Hepatocyte (in vitro differentiated cells): ENCODE data around the gene AOPEP. TPM values are rescaled to one million over a fixed set of nuclear protein-coding genes. Genes with fewer than 3 reads are reported as not detected.
A peak's percentile ranks its signal among the peaks of the same experiment; 100 is the strongest.

ENCODE experiments used
- DNase-seq: peaks from one replicate; pipeline ENCODE4 v3.0.0-alpha.2; 2016; ENCODE audit warnings: low spot score
- H2AFZ ChIP-seq: fragments of 200-600 bp; sonication (generic); 2 replicates; pipeline ENCODE4 v1.6.0; 2016; ENCODE audit warnings: antibody characterized with exemption, mild to moderate bottlenecking
- H3K27ac ChIP-seq: fragments of 200-600 bp; sonication (generic); 2 replicates; pipeline ENCODE4 v1.5.1; 2016; ENCODE audit warnings: mild to moderate bottlenecking
- H3K27me3 ChIP-seq: fragments of 200-600 bp; sonication (generic); 2 replicates; pipeline ENCODE4 v1.6.1; 2016
- H3K36me3 ChIP-seq: fragments of 200-600 bp; sonication (generic); replicated peaks from 2 replicates; pipeline ENCODE4 v1.5.1; 2016; ENCODE audit warnings: low read depth; ENCODE audit not compliant: insufficient read depth
- H3K4me1 ChIP-seq: fragments of 200-600 bp; sonication (generic); 2 replicates; pipeline ENCODE4 v1.5.1; 2016; ENCODE audit warnings: mild to moderate bottlenecking, moderate library complexity; ENCODE audit not compliant: insufficient read depth
- H3K4me2 ChIP-seq: fragments of 200-600 bp; sonication (generic); 2 replicates; pipeline ENCODE4 v1.6.0; 2016
- H3K4me3 ChIP-seq: fragments of 200-600 bp; sonication (generic); 2 replicates; pipeline ENCODE4 v1.5.1; 2016; ENCODE audit warnings: mild to moderate bottlenecking
- H3K79me2 ChIP-seq: fragments of 200-600 bp; sonication (generic); 2 replicates; pipeline ENCODE4 v1.6.0; 2017; ENCODE audit warnings: mild to moderate bottlenecking
- H3K9me2 ChIP-seq: fragments of 200-600 bp; sonication (generic); replicated peaks from 2 replicates; pipeline ENCODE4 v1.6.0; 2017; ENCODE audit warnings: mild to moderate bottlenecking; ENCODE audit not compliant: insufficient read depth
- H3K9me3 ChIP-seq: fragments of 200-600 bp; sonication (generic); 2 replicates; pipeline ENCODE4 v1.5.1; 2016; ENCODE audit warnings: low read depth, mild to moderate bottlenecking
- H4K20me1 ChIP-seq: fragments of 200-600 bp; sonication (generic); 2 replicates; pipeline ENCODE4 v1.6.0; 2016; ENCODE audit warnings: mild to moderate bottlenecking; ENCODE audit not compliant: insufficient read depth, poor library complexity, severe bottlenecking
- EZH2 ChIP-seq: fragments of 200-600 bp; sonication (generic); IDR thresholded peaks from 2 replicates; pipeline ENCODE4 v1.6.1; 2016; ENCODE audit warnings: antibody characterized with exemption, mild to moderate bottlenecking, borderline replicate concordance
- EZH2phosphoT487 ChIP-seq: fragments of 200-600 bp; sonication (generic); IDR thresholded peaks from one replicate; pipeline ENCODE4 v1.6.1; 2018; ENCODE audit warnings: antibody characterized with exemption, mild to moderate bottlenecking, low read depth, moderate library complexity; ENCODE audit not compliant: unreplicated experiment, severe bottlenecking
- WGBS: methylation state at CpG from one replicate; pipeline ENCODE4 v1.1.6; 2016; ENCODE audit warnings: low lambda C conversion rate; ENCODE audit errors: missing lambda C conversion rate; 5-methylcytosine and 5-hydroxymethylcytosine counted together
- polyA plus RNA-seq: library from polyadenylated mRNA; unstranded; fragments of >200 nt; fragmentation: Nextera tagmentation; extraction: Ambion mirVana; gene quantifications from 2 replicates; pipeline ENCODE4 v1.2.1, GENCODE V29; 2016
- total RNA-seq: library from RNA; depleted of rRNA; stranded (reverse); fragments of >200 nt; gene quantifications from 2 replicates; pipeline ENCODE4 v1.2.3, GENCODE V29; 2014
- TF ChIP-seq, protein P1 (sequence below): fragments of 200-600 bp; sonication (generic); IDR thresholded peaks from 2 replicates; pipeline ENCODE4 v1.5.1; 2016; ENCODE audit warnings: antibody characterized with exemption, mild to moderate bottlenecking; ENCODE audit not compliant: poor library complexity

AOPEP gene
- total and polyA plus RNA-seq, 2 experiments from 2014 or later = 82.8 to 101 TPM

- Histone ChIP-seq H3K4me1 (peaks cover 23% of the 10 kb centered on the region), H3K27ac (peak overlapping the region; percentile 57), H3K9me2 (no peaks in the 10 kb centered on the region), H3K4me3 (no peak overlapping the region), H3K27me3 (no peaks in the 10 kb centered on the region), H3K9me3 (no peaks in the 10 kb centered on the region), H3K36me3 (no peaks in the 10 kb centered on the region), H3K4me2 (peak overlapping the region; percentile 30), H3K79me2 (no peaks in the 10 kb centered on the region), H4K20me1 (no peaks in the 10 kb centered on the region), H2AFZ (no peak overlapping the region)
- DNase-seq = no peak
- TF ChIP-seq EZH2phosphoT487 (no peak), EZH2 (no peak)
- TF ChIP-seq, protein P1, sequence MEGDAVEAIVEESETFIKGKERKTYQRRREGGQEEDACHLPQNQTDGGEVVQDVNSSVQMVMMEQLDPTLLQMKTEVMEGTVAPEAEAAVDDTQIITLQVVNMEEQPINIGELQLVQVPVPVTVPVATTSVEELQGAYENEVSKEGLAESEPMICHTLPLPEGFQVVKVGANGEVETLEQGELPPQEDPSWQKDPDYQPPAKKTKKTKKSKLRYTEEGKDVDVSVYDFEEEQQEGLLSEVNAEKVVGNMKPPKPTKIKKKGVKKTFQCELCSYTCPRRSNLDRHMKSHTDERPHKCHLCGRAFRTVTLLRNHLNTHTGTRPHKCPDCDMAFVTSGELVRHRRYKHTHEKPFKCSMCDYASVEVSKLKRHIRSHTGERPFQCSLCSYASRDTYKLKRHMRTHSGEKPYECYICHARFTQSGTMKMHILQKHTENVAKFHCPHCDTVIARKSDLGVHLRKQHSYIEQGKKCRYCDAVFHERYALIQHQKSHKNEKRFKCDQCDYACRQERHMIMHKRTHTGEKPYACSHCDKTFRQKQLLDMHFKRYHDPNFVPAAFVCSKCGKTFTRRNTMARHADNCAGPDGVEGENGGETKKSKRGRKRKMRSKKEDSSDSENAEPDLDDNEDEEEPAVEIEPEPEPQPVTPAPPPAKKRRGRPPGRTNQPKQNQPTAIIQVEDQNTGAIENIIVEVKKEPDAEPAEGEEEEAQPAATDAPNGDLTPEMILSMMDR = no peak
- WGBS = 44% methylated on average over 8 of the region's 8 CpGs
Observed at GRCh38 chr9:94693485-94694204, 32.9 kb upstream of the AOPEP start.

DNA sequence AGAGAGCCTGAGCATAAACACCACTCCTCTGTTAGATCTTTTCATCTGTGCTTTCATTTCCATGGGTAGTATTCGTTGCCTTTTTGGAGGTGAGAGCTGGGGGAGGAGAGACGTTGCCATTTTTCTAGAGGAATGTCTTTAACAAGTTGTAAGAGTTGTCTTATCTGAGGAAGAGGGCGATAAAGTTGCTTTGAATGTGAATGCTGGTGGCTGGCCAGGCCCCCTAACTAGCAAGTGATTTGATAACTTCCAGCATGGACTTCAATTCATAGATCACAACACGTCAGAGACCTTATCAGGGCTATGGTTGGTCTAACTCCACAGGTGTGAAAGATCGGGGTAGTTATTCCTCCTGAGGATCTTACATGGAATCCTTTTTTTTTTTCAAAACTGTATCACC is 30.0 kb upstream of the AOPEP start:
- Histone ChIP-seq H2AFZ (no peak overlapping the region), H4K20me1 (no peaks in the 10 kb centered on the region), H3K4me1 (peaks cover 25% of the 10 kb centered on the region), H3K27me3 (no peaks in the 10 kb centered on the region), H3K27ac (no peak overlapping the region), H3K9me2 (no peaks in the 10 kb centered on the region), H3K4me3 (no peak overlapping the region), H3K36me3 (no peaks in the 10 kb centered on the region), H3K9me3 (no peaks in the 10 kb centered on the region), H3K4me2 (no peak overlapping the region), H3K79me2 (no peaks in the 10 kb centered on the region)
- 58% methylated on average over 5 of the region's 5 CpGs for WGBS
- TF ChIP-seq EZH2 = no peak
- TF ChIP-seq, protein P1 = no peak
- no peak for TF ChIP-seq EZH2phosphoT487
- no peak for DNase-seq

- Histone ChIP-seq H3K4me2 (no peak overlapping the region), H2AFZ (no peak overlapping the region), H4K20me1 (no peaks in the 10 kb centered on the region), H3K4me1 (peaks cover 17% of the 10 kb centered on the region), H3K27me3 (no peaks in the 10 kb centered on the region), H3K27ac (peak overlapping the region; percentile 90), H3K79me2 (no peaks in the 10 kb centered on the region), H3K9me2 (no peaks in the 10 kb centered on the region), H3K36me3 (no peaks in the 10 kb centered on the region), H3K9me3 (no peaks in the 10 kb centered on the region), H3K4me3 (no peak overlapping the region)
- peak; percentile 64 for DNase-seq
- TF ChIP-seq EZH2phosphoT487 (no peak), EZH2 (no peak)
- TF ChIP-seq, protein P1 = no peak
- WGBS = 46% methylated on average over 5 of the region's 5 CpGs
Observed at GRCh38 chr9:94697972-94698581, 28.4 kb upstream of the AOPEP start.
